ENCODE results near the gene MPP4.

DNA sequence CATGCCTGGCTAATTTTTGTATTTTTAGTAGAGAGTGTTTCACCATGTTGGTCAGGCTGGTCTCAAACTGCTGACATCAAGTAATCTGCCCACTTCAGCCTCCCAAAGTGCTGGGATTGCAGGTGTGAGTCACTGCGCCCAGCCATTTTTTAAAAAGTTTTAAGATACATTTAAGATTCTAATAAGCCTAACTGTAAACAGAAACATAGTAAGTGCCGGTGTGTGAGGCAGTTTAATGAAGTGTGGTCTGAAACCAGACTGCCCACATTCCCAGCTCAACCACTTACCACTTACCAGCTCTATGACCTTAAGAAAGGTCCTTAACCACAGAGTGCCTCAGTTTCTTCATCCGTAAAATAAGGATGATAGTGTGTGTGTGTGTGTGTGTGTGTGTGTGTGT is 97.5 kb downstream of the MPP4 start:
- TF ChIP-seq, protein P1, sequence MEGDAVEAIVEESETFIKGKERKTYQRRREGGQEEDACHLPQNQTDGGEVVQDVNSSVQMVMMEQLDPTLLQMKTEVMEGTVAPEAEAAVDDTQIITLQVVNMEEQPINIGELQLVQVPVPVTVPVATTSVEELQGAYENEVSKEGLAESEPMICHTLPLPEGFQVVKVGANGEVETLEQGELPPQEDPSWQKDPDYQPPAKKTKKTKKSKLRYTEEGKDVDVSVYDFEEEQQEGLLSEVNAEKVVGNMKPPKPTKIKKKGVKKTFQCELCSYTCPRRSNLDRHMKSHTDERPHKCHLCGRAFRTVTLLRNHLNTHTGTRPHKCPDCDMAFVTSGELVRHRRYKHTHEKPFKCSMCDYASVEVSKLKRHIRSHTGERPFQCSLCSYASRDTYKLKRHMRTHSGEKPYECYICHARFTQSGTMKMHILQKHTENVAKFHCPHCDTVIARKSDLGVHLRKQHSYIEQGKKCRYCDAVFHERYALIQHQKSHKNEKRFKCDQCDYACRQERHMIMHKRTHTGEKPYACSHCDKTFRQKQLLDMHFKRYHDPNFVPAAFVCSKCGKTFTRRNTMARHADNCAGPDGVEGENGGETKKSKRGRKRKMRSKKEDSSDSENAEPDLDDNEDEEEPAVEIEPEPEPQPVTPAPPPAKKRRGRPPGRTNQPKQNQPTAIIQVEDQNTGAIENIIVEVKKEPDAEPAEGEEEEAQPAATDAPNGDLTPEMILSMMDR (IDR thresholded peaks at IDR 0.05; ENCODE audit: borderline replicate concordance, extremely low read depth, low read length, poor library complexity, severe bottlenecking) = no peak
- TF ChIP-seq EZH2 (IDR thresholded peaks at IDR 0.05; ENCODE audit: borderline replicate concordance, low read depth, low read length, severe bottlenecking) = no peak

Data from DND-41 (cell line).